SK-N-DZ (cell line): Measurements from ENCODE around the gene SLC7A10.

ENCODE experiments used
- DNase-seq: peaks from one replicate; pipeline ENCODE4 v3.0.0-alpha.2; 2015; ENCODE audit warnings: low spot score

SLC7A10 gene

DNA sequence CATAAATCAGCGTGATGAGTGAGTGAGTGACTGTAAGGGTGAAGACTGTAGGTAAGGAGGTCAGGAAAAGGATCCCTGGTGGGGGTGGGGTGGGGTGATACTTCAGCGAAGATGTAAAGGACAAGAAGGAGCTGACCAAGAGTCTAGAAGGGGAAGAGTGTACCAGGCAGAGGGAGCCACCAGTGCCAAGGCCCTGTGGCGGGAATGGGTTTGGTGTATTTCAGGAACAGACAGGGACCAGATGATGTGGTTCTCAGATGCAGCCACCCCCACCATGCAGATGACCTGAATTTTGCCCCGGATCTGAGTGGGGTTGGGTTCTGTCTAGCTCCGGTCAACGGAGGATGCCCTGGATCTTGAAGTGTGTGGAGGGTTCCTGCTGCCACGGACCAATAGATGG, 30.1 kb upstream of the SLC7A10 start:
- DNase-seq: no peak

DNA sequence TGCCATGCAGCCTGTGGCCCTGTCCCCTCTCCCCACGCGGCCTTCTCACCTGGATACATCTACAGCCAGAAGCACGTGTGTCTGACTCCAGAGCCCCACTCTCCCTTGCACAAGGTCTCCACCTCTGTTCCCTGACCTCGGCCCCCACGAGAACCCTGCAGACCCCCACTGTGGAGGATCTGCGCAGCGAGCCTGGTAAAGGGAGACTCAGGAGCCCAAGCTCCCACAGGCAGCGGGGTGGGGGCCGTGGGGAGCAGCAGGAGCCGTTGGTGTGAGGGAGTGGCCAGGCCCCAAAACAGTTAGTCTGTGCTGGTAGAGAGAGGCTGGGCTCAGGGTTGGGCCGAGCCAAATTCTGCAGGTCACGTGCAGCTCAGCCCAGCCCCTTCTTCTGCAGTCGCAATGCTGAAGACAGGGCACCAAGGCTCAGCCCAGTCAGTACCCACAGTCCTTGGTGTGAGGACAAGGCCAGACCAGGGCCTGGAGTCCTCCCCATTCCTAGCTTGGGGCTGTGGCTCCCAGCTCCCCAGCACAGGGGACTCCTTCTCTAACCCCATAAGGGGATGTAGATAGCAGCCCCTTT, 28.7 kb upstream of the SLC7A10 start:
- DNase-seq: no peak

DNA sequence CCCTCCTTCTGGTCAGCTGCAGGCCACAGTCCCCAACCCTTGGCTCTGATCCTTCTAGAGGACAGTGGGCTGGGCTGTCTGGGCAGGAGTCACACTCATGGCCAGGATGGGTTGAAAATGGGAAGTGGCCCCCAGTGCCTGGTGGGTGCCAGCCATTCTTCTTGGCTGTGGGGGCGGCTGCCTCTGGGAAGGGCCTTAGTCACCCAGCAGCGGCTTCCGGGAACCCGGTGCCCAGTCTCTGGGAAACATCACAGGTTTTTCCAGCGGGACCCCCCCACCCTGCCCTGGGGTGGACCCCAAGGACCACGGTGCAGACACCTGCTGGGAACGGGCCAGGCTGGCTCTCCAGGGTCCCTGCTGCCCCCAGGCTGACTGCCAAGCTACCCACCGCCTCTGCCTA, 27.3 kb upstream of the SLC7A10 start:
- no peak for DNase-seq

DNA sequence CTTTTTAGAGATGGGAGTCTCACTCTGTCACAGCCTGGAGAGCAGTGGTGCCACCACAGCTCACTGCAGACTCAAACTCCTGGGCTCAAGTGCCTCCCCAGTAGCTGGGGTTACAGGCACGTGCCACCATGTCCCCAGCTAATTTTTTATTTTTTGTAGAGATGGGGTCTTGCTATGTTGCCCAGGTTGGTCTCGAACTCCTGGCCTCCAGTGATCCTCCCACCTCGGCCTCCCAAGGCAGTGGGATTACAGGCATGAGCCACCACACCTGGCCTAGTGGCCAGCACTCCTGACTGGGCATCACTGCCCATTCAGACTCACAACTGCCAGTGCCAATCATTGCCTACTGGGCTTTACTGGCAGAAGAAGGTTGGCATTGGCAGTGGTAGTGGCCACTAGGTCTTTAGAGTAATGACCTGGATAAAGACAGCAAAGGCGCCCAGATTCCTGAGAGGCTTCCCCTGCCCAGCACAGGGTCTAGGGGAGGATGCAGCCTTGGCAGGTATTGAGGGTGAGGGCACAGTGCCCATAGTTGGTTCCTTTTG, 26.8 kb upstream of the SLC7A10 start:
- no peak for DNase-seq

GRCh38 chr19:33251526-33252090, 26.0 kb upstream of the SLC7A10 start:
- no peak for DNase-seq

DNA sequence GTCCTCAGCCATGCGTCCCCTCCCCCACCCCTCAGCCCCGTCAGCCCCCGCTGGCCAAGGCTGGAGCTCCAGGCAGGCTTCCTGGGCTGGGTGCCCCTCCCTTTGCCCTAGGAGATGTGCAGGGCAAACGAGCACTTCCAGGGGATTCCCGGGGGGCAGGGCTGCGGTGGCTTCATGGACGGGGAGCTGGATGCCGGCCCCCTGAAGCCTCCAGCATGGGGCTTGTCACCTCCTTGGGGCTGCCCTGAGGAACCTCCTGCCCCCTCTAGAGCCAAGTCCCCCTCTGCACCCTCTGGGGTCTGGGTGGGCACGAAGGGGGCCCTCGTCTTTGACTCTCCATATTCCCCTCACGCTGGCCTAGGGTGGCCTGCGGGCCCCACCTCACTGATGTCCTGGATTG, 25.4 kb upstream of the SLC7A10 start:
- no peak for DNase-seq

DNA sequence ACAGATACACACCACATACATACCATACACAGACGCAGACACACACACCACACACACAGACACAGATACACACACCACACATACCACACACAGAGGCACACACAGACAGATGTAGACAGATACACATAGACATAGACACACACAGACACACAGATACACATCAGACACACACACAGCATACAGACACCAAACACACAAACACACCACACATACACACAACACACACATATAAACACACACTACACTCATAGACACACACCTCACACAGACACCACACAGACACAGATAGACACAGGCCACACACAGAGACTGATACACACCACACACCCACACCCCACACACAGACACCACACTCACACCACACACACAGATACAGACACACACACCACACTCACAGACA, 24.9 kb upstream of the SLC7A10 start:
- DNase-seq: no peak

DNA sequence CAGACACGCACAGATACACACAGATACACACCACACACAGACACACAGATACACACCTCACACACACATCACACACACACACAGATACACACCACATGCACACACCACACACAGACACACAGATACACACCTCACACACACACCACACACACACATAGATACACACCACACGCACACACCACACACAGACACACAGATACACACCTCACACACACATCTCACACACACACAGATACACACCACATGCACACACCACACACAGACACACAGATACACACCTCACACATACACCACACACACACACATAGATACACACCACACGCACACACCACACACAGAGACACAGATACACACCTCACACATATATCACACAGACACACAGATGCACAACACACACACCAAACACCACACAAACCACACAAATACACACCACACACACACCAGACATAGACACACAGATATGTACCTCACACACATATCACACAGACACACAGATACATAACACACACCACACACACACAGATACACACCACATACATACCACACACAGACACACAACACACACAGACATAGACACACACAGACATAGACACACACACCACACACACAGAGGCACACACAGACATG, 24.2 kb upstream of the SLC7A10 start:
- no peak for DNase-seq

DNA sequence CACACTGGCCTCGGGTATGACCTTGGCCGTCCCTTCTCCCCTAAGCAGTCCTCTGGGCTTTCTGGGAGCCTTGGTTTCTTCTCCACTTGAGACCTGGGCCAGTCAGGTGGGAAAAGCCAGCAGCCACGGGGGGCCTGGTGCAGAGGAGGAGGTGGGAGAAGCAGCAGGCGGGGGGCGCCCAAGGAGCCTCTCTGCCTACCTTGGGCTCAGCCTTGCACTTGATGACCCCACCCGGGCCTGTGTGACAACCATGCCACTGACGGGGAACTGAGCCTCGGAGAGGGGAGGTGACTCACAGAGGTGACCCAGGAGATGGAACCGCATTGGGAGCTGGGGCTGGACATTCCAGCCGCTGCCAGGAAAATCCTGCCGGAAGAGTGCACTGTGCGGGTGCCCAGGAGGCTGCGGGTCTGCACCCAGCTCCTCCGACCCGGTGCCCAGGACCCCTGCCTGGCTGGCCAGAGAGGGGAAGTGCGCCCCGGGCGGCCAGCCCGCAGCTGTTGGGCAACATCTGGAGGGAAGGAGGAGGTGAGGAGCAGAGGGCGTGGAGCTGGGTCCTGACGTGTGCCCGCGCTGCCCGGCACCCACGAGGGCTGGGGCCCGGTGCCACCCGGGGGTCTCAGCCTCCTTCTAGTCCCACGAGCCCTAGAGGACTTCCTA, 23.4 kb upstream of the SLC7A10 start:
- no peak for DNase-seq

GRCh38 chr19:33248553-33248953, 22.9 kb upstream of the SLC7A10 start:
- no peak for DNase-seq

DNA sequence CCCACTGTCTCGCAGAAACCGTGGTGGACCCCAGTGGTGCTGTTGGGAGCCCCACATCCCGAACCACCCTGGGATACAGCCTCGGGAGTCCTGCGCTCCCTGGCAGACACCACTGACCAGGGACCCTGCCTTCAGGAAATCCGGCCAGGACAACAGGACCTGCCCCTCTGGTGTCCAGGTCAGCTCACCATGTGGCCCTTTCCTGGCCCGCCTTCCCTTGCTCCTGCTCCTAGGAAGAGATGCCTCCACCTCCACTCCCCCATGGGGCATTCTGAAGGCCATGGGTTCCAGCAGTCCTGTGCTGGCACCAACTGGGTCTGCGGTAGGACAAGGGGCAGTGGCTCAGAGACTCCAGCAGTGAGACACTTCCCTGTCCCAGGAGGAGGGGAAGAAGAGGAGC, 22.5 kb upstream of the SLC7A10 start:
- DNase-seq: no peak

- DNase-seq: no peak
These were observed 21.8 kb upstream of the SLC7A10 start for GRCh38 chr19:33247441-33247819.

DNA sequence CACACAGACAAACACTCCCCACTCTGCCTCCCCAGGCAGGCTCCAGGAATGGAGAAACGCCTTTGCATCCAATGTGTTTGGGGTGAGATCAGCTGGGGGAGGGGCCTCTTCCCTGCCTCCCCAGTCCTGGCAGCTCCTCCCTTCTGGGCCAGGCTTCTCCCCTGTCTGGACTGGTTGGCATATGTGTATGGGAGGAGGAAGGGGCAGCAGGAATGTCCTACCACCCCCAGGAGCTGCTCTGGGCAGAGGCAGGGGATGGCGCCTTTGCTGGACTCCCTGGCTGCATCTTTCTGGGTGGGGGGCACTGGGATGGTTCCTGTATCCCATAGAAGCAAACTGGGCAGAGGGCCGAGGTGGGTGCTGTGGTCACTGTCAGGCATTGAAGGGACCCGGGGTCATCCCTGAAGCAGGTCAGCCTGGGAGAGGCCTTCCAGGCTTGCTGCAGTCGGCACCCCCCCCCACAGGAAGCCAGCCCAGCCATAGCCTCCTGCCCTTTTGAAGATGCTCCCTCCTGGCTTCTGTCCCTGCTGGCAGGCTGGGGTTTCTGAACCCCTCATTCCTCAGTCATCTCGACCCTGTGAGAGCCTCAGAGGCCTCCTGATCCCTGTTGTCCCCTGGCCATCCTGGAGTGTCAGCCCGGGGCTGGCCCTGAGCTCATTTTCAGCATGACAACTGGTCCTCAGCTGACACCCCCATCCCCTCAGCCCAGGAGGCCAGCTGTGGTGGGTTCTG, 21.2 kb upstream of the SLC7A10 start:
- no peak for DNase-seq

DNA sequence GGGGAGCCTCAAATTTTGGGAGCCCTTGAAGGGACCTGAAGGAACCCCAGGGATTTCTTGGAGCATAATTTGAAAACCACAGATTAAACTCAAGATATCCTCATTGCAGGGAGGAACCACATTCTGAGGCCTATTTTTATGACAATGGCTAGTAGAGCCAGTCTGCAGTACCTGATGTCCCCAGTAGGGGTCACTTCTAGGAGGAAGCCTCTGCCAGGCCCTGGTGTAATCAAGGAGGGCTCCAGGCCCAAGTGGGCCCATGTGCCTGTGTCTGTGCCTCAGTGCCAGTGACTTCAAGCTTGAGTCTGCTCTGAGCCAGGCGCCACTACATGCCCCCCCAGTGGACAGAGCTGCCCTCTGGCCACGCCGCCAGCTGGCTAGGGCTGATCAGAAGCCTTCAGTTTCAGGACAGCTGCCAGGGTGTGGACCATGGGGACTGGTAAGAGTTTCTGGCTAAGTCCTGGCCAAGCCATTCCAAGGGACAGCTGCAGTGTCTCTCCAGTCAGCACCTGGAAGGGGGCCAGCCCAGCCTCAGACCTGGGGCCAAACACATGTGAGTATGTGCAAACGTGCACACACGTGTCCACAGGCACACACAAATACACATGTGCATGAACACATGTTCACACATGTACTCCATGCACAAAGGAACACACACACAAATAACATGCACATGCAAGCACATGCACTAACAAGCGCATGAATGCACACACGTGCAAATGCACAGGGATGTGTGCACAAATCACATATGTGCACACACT, 20.5 kb upstream of the SLC7A10 start:
- DNase-seq: no peak

- no peak for DNase-seq
These were observed 17.3 kb upstream of the SLC7A10 start for GRCh38 chr19:33242911-33243310.

GRCh38 chr19:33242131-33242530, 16.5 kb upstream of the SLC7A10 start:
- DNase-seq: no peak

DNA sequence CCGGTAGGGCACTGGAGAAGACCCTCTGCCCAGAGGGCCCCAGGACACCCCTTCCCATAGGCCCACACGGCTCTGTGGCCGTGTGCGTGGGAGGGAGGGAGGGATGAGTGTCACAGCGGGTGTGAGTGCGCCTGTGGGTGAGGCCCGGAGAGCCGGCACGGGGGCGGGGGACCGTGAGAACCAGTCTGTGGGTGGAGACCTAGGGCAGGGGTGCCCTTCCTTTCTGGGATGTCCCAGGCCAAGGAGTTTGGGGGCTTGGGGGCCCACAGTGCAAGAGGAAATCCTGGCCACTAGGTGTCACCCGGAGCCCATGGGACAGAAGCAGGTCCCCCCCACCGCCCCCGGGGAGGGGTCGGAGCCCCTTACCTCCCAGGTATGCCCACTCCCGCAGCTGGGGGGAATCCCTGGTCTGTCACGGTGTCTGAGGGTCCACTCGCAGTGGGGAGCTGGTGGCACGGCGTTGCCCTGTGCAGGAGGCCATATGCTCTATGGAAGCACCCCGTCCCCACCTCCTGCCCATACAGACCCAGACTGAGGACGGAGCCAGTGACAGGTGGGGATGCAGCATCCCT, 16.0 kb upstream of the SLC7A10 start:
- DNase-seq: no peak

DNA sequence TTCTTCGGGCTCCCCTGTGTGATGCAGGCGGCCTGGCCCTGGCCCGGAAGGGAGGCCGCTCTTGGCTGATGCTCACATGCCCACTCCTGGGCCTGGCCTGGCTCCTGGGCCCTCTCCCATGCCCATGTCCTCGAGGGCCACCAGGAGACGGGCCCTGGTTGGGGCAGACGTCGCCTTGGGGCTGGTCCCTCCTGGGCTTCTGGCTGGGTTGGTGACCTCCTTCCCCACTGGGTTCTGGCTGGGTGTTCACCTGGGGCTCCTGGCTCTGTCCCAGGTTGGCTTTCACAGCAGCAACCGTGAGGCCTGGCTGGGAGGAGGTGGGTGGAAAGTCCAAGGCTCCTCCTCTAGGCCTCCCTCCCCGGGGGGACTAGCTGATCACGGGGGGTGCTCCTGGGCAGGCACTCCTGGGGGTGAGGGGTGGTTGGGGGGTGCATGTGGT, 15.5 kb upstream of the SLC7A10 start:
- no peak for DNase-seq

DNA sequence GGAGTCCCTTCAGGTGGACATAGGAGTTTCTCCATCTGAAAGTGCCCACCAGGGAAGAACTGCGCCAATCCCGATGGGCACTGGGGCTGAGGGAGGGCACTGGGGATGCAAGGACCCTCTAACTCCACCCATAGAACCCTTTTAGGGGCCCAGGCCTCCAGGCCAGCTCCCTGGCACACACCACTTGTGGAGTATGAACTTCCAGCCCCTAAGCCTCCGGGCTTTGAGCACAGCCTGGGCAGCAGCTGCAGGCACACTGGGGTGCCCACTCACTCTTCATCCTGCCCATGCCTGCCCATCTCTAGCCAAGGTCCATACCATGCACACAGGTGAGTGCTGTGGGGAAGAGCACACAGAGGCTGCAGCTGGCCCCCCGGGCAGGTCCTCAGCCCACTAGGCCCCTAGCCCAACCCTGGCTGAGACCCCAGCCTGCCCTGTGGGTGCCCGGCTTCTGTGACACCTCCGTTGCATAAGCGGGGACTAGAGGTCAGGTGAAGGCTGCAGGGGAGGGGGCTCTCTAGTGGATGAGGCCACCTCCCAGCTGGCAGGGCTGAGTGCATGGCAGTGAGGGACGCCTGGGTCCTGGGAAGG, 14.6 kb upstream of the SLC7A10 start:
- DNase-seq: no peak

DNA sequence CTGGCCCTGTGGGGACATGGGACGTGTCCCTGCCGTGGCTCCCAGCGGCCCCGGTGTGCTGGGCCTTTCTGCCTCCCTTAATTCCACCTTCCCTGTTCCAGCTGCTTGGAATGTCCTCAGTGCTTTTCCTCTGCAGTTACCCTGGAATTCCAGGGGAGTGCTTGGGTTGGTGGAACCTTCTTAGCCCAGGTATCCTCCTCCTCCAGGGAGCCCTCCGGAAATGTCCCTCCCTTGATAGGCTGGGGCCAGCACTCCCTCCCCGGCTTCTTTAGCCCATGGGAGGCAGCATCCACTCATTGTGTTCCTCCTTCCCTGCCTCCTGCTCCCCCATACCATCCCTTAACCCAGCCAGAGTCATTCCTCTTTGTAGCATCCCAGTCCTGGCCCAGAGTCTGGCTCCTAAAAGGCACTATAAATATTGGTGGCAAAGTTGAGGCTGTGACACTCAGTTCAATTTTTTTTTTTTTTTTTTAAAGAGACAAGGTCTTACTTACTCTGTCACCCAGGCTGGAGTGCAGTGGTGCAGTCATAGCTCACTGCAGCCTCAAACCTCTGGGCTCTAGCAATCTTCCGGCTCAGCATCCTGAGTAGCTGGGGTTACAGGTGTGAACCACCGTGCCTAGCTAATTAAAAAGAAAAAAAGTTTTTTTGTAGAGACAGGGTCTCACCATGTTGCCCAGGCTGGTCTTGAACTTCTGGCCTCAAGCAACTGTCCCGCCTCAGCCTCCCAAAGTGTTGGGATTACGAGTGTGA, 13.7 kb upstream of the SLC7A10 start:
- no peak for DNase-seq
